Measurements from ENCODE around the gene ZSCAN31.

- TF ChIP-seq CTCF (conservative IDR thresholded peaks at IDR 0.05; ENCODE audit: low read depth, low read length) = no peak
- TF ChIP-seq EZH2 (IDR thresholded peaks at IDR 0.05; ENCODE audit: borderline replicate concordance, low read depth, low read length, poor library complexity, severe bottlenecking) = no peak
Observed at GRCh38 chr6:28343898-28344677, 8.1 kb upstream of the ZSCAN31 start.

Data from A673 (cell line).